Caco-2 (cell line): ENCODE data around the gene DTWD2. TPM values are rescaled to one million over a fixed set of nuclear protein-coding genes. Genes with fewer than 3 reads are reported as not detected.

Source experiments
- BruUV-seq: library from RNA; stranded (reverse); fragments of 400-500 nt; replicated peaks from 2 replicates; lab custom pipeline; 2021; lab: Mats Ljungman, UMichigan
- CTCF ChIA-PET: fragments of 300-600 bp; sonication (Branson Sonifier 250); formaldehyde crosslinking; loops from one replicate; lab custom pipeline; 2022; ENCODE audit warnings: antibody characterized with exemption; lab: Charles Lee
- POLR2A ChIA-PET: fragments of 300-600 bp; sonication (Branson Sonifier 250); formaldehyde crosslinking; loops from one replicate; lab custom pipeline; 2022; ENCODE audit warnings: antibody characterized with exemption; lab: Charles Lee
- DNase-seq, 2 experiments: peaks; one replicate each; pipeline versions ENCODE4 v3.0.0 to v3.0.0-alpha.2; 2020 to 2022
- H3K27me3 ChIP-seq: replicated peaks from 2 replicates; pipeline ENCODE4 v1.6.0; 2011; ENCODE audit warnings: low read length; ENCODE audit not compliant: control insufficient read depth, insufficient read depth
- H3K36me3 ChIP-seq: 2 replicates; pipeline ENCODE4 v1.5.1; 2011; ENCODE audit warnings: low read length; ENCODE audit not compliant: control insufficient read depth, insufficient read depth
- H3K4me1 ChIP-seq: fragments of 250-450 bp; sonication (Bioruptor Pico); 2 replicates; pipeline ENCODE4 v1.5.1; 2020; ENCODE audit warnings: mild to moderate bottlenecking
- H3K4me3 ChIP-seq: 2 replicates; pipeline ENCODE4 v1.5.1; 2011; ENCODE audit warnings: low read depth, mild to moderate bottlenecking, control low read depth, low read length
- H3K9me3 ChIP-seq: fragments of 250-450 bp; sonication (Bioruptor Pico); 2 replicates; pipeline ENCODE4 v1.5.1; 2020; ENCODE audit warnings: mild to moderate bottlenecking, moderate library complexity
- H3K27ac Mint-ChIP-seq: one replicate; pipeline ENCODE4 v1.8.0; 2022; ENCODE audit warnings: mixed read lengths; ENCODE audit not compliant: unreplicated experiment
- H3K27me3 Mint-ChIP-seq: one replicate; pipeline ENCODE4 v1.8.0; 2022; ENCODE audit warnings: mixed read lengths; ENCODE audit not compliant: insufficient read depth, unreplicated experiment
- H3K36me3 Mint-ChIP-seq: one replicate; pipeline ENCODE4 v1.8.0; 2022; ENCODE audit warnings: mild to moderate bottlenecking, mixed read lengths; ENCODE audit not compliant: insufficient read depth, unreplicated experiment
- H3K4me1 Mint-ChIP-seq: one replicate; pipeline ENCODE4 v1.8.0; 2022; ENCODE audit warnings: low read depth, mixed read lengths; ENCODE audit not compliant: unreplicated experiment
- H3K4me3 Mint-ChIP-seq: one replicate; pipeline ENCODE4 v1.8.0; 2022; ENCODE audit warnings: mild to moderate bottlenecking, moderate library complexity, mixed read lengths; ENCODE audit not compliant: unreplicated experiment
- H3K9me3 Mint-ChIP-seq: one replicate; pipeline ENCODE4 v1.8.0; 2022; ENCODE audit warnings: mixed read lengths; ENCODE audit not compliant: unreplicated experiment
- intact Hi-C: fragments of 100-400 bp; cut with micrococcal nuclease; formaldehyde crosslinking; loops from one replicate; pipeline ENCODE4 v1.10.0; 2022; ENCODE audit not compliant: unreplicated experiment
- total RNA-seq: library from RNA; stranded (reverse); gene quantifications from 2 replicates; pipeline ENCODE4 v1.2.3, GENCODE V29; 2022
- TF ChIP-seq, protein P1 (sequence below), 2 experiments: fragments of 200-600 bp in 1 of 2; IDR thresholded peaks; 1 replicate in 1 of 2; 2 replicates in 1 of 2; pipeline versions ENCODE4 v1.5.1 to v1.8.0; 2011 to 2022; ENCODE audit warnings: antibody characterized with exemption in 1 of 2, control low read depth in 1 of 2, inconsistent platforms in 1 of 2, low read depth in 1 of 2, low read length in 1 of 2, mild to moderate bottlenecking in 1 of 2, moderate library complexity in 1 of 2; ENCODE audit not compliant: insufficient read depth in 1 of 2, severe bottlenecking in 1 of 2, unreplicated experiment in 1 of 2

Gene DTWD2
- total RNA-seq, 1 experiment from 2014 or later = 5.6 TPM

DNA sequence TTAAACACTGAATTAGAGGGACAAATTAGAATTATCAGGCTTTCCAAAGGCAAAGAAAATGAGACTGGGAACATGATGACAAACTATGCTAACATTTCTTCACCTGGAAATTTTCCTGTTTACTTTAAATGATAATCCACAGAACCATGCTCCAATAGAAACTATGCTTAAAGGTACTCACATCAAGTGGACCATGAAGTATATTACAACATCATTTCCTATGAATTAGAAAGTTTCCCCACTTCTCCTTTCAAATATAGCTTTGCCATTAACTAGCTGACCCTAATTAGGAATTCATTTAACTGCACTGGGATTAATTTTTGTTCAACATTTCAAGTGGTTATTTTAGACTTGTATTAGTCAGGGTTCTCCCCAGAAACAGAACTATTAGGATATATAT, 81.4 kb downstream of the DTWD2 start:
- no peak for DNase-seq
- H3K27me3 Mint-ChIP-seq = no peaks in the 10 kb centered on the region
- ChIA-PET POLR2A (no interaction called here), CTCF (no interaction called here)
- BruUV-seq = no TSS peak
- no peak overlapping the region for H3K4me3 Mint-ChIP-seq
- Histone ChIP-seq H3K9me3 (no peaks in the 10 kb centered on the region), H3K4me3 (no peak overlapping the region), H3K36me3 (no peaks in the 10 kb centered on the region), H3K27me3 (no peaks in the 10 kb centered on the region), H3K4me1 (no peaks in the 10 kb centered on the region)
- no peaks in the 10 kb centered on the region for H3K4me1 Mint-ChIP-seq
- TF ChIP-seq, protein P1, sequence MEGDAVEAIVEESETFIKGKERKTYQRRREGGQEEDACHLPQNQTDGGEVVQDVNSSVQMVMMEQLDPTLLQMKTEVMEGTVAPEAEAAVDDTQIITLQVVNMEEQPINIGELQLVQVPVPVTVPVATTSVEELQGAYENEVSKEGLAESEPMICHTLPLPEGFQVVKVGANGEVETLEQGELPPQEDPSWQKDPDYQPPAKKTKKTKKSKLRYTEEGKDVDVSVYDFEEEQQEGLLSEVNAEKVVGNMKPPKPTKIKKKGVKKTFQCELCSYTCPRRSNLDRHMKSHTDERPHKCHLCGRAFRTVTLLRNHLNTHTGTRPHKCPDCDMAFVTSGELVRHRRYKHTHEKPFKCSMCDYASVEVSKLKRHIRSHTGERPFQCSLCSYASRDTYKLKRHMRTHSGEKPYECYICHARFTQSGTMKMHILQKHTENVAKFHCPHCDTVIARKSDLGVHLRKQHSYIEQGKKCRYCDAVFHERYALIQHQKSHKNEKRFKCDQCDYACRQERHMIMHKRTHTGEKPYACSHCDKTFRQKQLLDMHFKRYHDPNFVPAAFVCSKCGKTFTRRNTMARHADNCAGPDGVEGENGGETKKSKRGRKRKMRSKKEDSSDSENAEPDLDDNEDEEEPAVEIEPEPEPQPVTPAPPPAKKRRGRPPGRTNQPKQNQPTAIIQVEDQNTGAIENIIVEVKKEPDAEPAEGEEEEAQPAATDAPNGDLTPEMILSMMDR (IDR thresholded peaks at IDR 0.05; ENCODE audit: insufficient read depth in 1 of 2, low read depth in 1 of 2, low read length in 1 of 2, severe bottlenecking in 1 of 2, unreplicated experiment in 1 of 2) = no peak
- no peak overlapping the region for H3K27ac Mint-ChIP-seq
- no peaks in the 10 kb centered on the region for H3K9me3 Mint-ChIP-seq
- H3K36me3 Mint-ChIP-seq = no peaks in the 10 kb centered on the region
- intact Hi-C loops = no loop called here

DNA sequence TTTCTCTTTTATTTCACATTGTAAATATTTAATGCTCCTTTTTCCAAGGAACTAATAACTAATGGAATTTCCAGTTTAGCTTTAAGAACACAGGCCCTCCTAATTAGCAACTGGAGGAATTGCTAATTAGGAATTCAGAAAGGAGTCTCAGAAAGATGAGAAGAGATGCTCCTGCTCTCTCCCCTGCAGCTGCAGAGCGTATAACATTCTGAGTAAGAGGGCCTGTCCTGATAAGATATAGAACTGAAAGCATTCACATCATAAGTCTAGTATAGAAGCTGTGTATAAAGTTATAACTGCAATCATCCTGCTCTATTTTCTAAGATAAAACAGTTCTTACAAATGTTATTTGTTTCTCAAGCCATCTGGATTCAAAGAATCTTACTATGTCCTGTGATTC, 83.2 kb downstream of the DTWD2 start:
- no TSS peak for BruUV-seq
- no peaks in the 10 kb centered on the region for H3K4me1 ChIP-seq
- intact Hi-C loops = no loop called here
- Mint-ChIP-seq H3K27me3 (no peaks in the 10 kb centered on the region), H3K4me1 (no peaks in the 10 kb centered on the region), H3K27ac (no peak overlapping the region), H3K36me3 (no peaks in the 10 kb centered on the region), H3K4me3 (no peak overlapping the region), H3K9me3 (no peaks in the 10 kb centered on the region)
- H3K36me3 ChIP-seq = no peaks in the 10 kb centered on the region
- no peak for DNase-seq
- no peak overlapping the region for H3K4me3 ChIP-seq
- CTCF ChIA-PET = no interaction called here
- no peaks in the 10 kb centered on the region for H3K9me3 ChIP-seq
- TF ChIP-seq, protein P1 (IDR thresholded peaks at IDR 0.05; ENCODE audit: insufficient read depth in 1 of 2, low read depth in 1 of 2, low read length in 1 of 2, severe bottlenecking in 1 of 2, unreplicated experiment in 1 of 2) = no peak
- POLR2A ChIA-PET = interaction anchor here (0.6 kb wide), 1 partner anchor 624 kb away, joined by 4 read pairs; no protein-coding TSS in a partner anchor
- no peaks in the 10 kb centered on the region for H3K27me3 ChIP-seq

DNA sequence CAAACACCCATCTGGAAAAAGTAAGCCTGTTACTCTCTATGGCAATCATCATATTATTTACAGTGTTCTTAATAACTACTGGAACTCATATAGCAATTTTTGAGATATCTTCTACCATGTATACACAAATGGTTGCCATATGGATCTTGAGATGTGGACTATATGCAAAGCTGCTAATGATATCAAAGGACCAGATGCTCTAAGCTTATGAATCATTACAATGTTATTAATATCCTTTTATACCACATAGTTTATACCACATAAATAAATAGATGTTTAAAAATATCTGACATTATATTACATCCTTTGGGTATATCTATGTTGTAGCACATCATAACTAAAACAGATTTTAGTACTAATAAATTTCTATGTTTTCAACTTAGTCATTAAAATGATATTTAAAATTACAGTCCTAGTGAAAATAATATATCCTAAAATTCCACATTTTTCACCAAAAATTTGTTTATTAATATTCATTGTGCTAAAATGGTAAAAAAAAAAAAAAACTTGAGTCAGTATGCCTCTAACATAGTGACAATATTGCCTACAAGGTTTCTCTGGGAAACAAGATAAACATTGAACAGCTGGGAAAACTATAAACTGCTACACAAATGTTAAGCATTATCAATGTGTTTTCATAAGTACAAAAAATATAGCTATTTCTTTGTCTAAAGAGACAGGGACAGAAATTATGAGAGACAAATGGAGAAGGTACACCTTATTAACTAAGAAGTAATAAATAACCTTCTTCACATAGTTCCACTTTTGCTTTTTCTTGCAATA, 85.5 kb downstream of the DTWD2 start:
- H3K4me3 Mint-ChIP-seq = no peak overlapping the region
- intact Hi-C loops = no loop called here
- no peaks in the 10 kb centered on the region for H3K27me3 Mint-ChIP-seq
- ChIA-PET CTCF (no interaction called here), POLR2A (no interaction called here)
- BruUV-seq = no TSS peak
- Histone ChIP-seq H3K27me3 (no peaks in the 10 kb centered on the region), H3K4me1 (no peaks in the 10 kb centered on the region), H3K4me3 (no peak overlapping the region), H3K36me3 (no peaks in the 10 kb centered on the region), H3K9me3 (no peaks in the 10 kb centered on the region)
- no peaks in the 10 kb centered on the region for H3K36me3 Mint-ChIP-seq
- no peak for DNase-seq
- H3K27ac Mint-ChIP-seq = no peak overlapping the region
- TF ChIP-seq, protein P1 (IDR thresholded peaks at IDR 0.05; ENCODE audit: insufficient read depth in 1 of 2, low read depth in 1 of 2, low read length in 1 of 2, severe bottlenecking in 1 of 2, unreplicated experiment in 1 of 2) = no peak
- H3K9me3 Mint-ChIP-seq = no peaks in the 10 kb centered on the region
- H3K4me1 Mint-ChIP-seq = no peaks in the 10 kb centered on the region
